Stimulated activated naive CD8-positive, alpha-beta T cell treated with anti-CD3 and anti-CD28 coated beads, Interleukin-15, Interleukin-2, amounts not matched to agents 100 ng/mL and 50 ng/mL, for 24 hours (primary cell): ENCODE data around the gene ELFN2.

Source experiments
- H3K27ac Mint-ChIP-seq: one replicate; pipeline ENCODE4 v1.8.0; 2021; ENCODE audit warnings: mild to moderate bottlenecking, mixed read lengths
- H3K27me3 Mint-ChIP-seq: one replicate; pipeline ENCODE4 v1.8.0; 2021; ENCODE audit warnings: mixed read lengths
- H3K36me3 Mint-ChIP-seq: one replicate; pipeline ENCODE4 v1.8.0; 2021; ENCODE audit warnings: low read depth, mixed read lengths
- H3K4me1 Mint-ChIP-seq: one replicate; pipeline ENCODE4 v1.8.0; 2021; ENCODE audit warnings: low read depth, mixed read lengths
- H3K4me3 Mint-ChIP-seq: one replicate; pipeline ENCODE4 v1.8.0; 2021; ENCODE audit warnings: mild to moderate bottlenecking, mixed read lengths
- H3K9me3 Mint-ChIP-seq: one replicate; pipeline ENCODE4 v1.8.0; 2021; ENCODE audit warnings: mixed read lengths

ELFN2 gene

GRCh38 chr22:37357446-37358075 is 69.7 kb downstream of the ELFN2 start:
- Mint-ChIP-seq H3K27me3 (no peaks in the 10 kb centered on the region), H3K4me1 (no peaks in the 10 kb centered on the region), H3K27ac (no peak overlapping the region), H3K36me3 (no peaks in the 10 kb centered on the region), H3K9me3 (no peaks in the 10 kb centered on the region), H3K4me3 (no peak overlapping the region)

DNA sequence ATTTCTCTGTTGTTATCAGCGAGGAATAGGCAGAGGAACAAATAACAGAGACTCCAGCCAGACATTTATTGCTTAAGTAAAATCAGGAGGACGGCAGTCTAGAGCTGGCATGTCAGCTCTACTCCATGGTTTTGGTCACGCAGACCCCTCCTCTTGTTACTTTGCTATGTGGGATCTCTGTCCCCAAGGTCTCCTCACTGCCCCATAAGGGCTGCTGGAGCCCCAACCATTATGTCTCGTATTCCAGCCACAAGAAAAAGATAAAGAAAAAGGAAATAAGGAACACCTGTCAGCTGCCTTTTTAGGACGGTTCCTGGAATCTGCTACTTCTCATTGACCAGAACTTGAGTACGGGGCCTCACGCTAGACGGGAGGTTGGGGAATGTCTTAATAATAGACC is 70.4 kb downstream of the ELFN2 start:
- Mint-ChIP-seq H3K36me3 (no peaks in the 10 kb centered on the region), H3K4me1 (no peaks in the 10 kb centered on the region), H3K9me3 (no peaks in the 10 kb centered on the region), H3K27ac (no peak overlapping the region), H3K4me3 (no peak overlapping the region), H3K27me3 (no peaks in the 10 kb centered on the region)

GRCh38 chr22:37355174-37355573 is 72.1 kb downstream of the ELFN2 start:
- Mint-ChIP-seq H3K36me3 (no peaks in the 10 kb centered on the region), H3K4me1 (no peaks in the 10 kb centered on the region), H3K4me3 (no peak overlapping the region), H3K27me3 (no peaks in the 10 kb centered on the region), H3K27ac (no peak overlapping the region), H3K9me3 (no peaks in the 10 kb centered on the region)

DNA sequence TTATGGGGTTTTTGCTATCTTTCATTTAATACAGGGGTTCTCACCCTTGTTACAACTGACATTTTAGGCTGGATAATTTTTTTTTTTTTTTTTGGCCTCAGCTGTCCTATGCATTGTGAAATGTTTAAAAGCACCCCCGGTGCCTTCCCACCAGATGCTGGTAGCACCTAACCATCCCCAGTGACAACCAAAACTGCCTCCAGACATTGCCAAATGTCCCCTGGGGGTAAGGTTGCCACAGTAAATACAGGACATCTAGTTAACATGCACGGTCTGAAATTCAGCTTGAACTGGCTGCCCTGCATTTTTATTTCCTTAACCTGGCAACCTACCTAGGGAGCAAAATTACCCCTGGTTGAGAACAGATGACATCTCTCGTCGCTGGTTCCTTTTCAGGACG is 72.6 kb downstream of the ELFN2 start:
- no peaks in the 10 kb centered on the region for H3K4me1 Mint-ChIP-seq
- no peaks in the 10 kb centered on the region for H3K9me3 Mint-ChIP-seq
- H3K27ac Mint-ChIP-seq = no peak overlapping the region
- H3K4me3 Mint-ChIP-seq = no peak overlapping the region
- no peaks in the 10 kb centered on the region for H3K27me3 Mint-ChIP-seq
- no peaks in the 10 kb centered on the region for H3K36me3 Mint-ChIP-seq

- Mint-ChIP-seq H3K4me1 (no peaks in the 10 kb centered on the region), H3K27ac (no peak overlapping the region), H3K9me3 (no peaks in the 10 kb centered on the region), H3K36me3 (no peaks in the 10 kb centered on the region), H3K27me3 (no peaks in the 10 kb centered on the region), H3K4me3 (no peak overlapping the region)
Observed at GRCh38 chr22:37354261-37354660, 73.0 kb downstream of the ELFN2 start.

- Mint-ChIP-seq H3K9me3 (no peaks in the 10 kb centered on the region), H3K4me1 (no peaks in the 10 kb centered on the region), H3K4me3 (no peak overlapping the region), H3K27ac (no peak overlapping the region), H3K36me3 (no peaks in the 10 kb centered on the region), H3K27me3 (no peaks in the 10 kb centered on the region)
Observed at GRCh38 chr22:37353839-37354238, 73.4 kb downstream of the ELFN2 start.

DNA sequence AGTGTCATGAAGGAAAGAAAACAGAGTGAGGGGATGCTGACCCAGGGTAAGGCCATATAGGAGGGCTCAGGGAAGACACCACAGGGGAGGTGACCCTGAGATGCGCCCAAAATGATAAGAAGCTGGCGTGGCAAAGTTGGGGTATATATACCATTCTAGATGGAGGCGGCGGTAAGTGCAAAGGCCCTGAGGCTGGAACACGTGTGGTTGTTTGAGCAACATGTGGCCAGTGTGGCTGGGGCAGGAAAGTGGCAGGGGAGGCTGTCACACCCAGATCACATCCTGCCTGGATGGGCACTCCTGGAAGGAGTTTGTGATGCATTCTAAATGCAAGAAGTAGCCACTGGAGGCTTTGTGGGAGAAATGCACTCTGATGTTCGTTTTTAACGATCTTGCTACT is 74.8 kb downstream of the ELFN2 start:
- Mint-ChIP-seq H3K4me1 (no peaks in the 10 kb centered on the region), H3K36me3 (no peaks in the 10 kb centered on the region), H3K27ac (no peak overlapping the region), H3K4me3 (no peak overlapping the region), H3K27me3 (no peaks in the 10 kb centered on the region), H3K9me3 (no peaks in the 10 kb centered on the region)

- H3K4me3 Mint-ChIP-seq = no peak overlapping the region
- H3K36me3 Mint-ChIP-seq = no peaks in the 10 kb centered on the region
- no peaks in the 10 kb centered on the region for H3K4me1 Mint-ChIP-seq
- H3K27me3 Mint-ChIP-seq = no peaks in the 10 kb centered on the region
- no peak overlapping the region for H3K27ac Mint-ChIP-seq
- H3K9me3 Mint-ChIP-seq = no peaks in the 10 kb centered on the region
Observed at GRCh38 chr22:37351232-37351631, 76.0 kb downstream of the ELFN2 start.

DNA sequence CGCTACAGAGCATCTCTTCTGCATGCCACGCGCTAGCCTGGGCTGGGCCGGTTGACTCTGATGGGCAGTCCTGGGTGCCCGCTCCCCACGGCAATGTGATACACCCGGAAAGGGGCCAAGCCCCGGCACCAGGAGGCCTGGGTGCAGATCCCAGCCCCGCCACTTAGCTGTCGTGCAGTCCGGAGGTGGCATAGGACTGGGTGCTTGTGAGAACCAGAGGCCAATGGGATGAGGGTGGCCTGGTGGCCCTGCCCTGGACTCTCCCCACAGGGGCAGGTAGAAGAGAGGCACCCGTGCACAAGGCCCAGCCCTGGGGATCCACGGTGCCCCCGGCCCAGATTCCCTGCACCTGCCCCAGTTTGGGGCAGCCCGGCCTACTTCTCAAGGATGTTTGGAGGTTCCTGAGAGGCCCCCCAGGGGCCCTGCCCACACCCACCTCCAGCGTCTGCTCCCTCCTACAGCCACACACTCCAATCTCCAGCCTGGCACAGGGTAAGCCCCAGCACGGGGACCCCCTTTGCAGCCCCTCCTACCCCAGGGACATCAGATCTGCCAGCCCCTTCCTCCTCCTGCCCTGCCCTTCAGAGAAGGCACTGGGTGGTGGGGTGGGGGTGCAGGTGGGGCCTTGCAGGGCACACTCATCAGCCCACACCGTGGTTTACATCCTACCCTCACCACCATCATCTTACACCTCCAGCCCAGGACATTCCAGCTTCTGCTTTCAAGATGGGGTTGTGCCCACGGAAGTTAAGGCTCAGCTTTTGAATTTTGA is 78.0 kb downstream of the ELFN2 start:
- no peak overlapping the region for H3K4me3 Mint-ChIP-seq
- H3K27me3 Mint-ChIP-seq = no peaks in the 10 kb centered on the region
- no peaks in the 10 kb centered on the region for H3K36me3 Mint-ChIP-seq
- no peaks in the 10 kb centered on the region for H3K4me1 Mint-ChIP-seq
- no peak overlapping the region for H3K27ac Mint-ChIP-seq
- H3K9me3 Mint-ChIP-seq = no peaks in the 10 kb centered on the region

DNA sequence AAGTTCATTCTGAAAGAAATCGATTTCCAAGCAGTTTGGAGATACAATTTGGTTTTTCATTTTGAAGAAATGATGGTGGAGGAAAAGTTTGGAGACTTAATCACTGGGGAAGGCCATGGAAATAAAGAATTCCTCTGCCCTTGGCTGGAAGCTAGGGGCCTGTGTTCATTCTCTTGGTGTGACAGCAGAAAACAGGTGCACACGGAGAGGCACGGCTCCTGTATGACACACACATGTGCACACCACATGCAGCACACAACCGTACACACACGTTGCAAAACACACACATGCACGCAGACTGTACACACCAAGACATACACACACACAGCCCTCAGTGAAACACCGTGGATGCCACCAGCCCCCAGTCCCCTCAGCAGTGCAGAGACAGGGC is 80.8 kb downstream of the ELFN2 start:
- Mint-ChIP-seq H3K36me3 (no peaks in the 10 kb centered on the region), H3K27me3 (no peaks in the 10 kb centered on the region), H3K27ac (no peak overlapping the region), H3K4me3 (no peak overlapping the region), H3K4me1 (no peaks in the 10 kb centered on the region), H3K9me3 (no peaks in the 10 kb centered on the region)

GRCh38 chr22:37345863-37346504 is 81.3 kb downstream of the ELFN2 start:
- no peaks in the 10 kb centered on the region for H3K9me3 Mint-ChIP-seq
- H3K4me3 Mint-ChIP-seq = no peak overlapping the region
- no peaks in the 10 kb centered on the region for H3K36me3 Mint-ChIP-seq
- no peak overlapping the region for H3K27ac Mint-ChIP-seq
- H3K4me1 Mint-ChIP-seq = no peaks in the 10 kb centered on the region
- H3K27me3 Mint-ChIP-seq = no peaks in the 10 kb centered on the region

DNA sequence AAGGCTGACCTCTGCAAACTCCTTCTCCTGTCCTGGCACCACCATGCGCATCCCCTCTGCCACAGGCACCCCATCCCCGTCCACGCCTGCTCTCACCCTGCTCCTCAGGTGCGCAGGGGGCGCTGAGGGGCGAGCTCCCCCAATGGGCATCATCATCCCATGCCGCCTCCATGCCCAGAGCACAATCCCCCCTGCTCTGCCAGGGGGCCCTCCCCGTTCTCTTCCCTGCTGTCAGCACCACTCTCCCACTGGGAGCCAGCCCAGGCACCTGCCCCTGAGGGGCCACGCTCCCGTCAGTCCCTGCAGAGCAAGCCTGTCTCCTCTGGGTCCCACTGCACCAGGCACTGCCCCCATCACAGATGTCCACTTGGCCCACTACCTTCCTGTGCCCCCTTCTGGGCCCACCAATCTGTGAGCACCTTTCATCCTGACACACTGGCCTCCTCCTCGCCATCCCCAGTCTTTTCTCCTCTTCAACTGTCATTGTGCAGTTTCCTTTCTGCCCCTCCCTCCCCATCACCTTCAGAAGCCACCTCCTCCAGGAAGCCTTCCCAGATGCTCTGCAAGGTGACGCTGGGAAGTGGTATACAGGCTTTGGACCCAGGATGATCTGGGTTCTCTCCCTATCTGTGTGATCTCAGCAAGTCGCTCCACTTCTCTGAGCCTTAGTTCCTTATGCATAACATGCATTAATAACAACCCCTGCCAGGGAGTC is 82.4 kb downstream of the ELFN2 start:
- H3K27me3 Mint-ChIP-seq = no peaks in the 10 kb centered on the region
- no peak overlapping the region for H3K4me3 Mint-ChIP-seq
- no peaks in the 10 kb centered on the region for H3K36me3 Mint-ChIP-seq
- no peaks in the 10 kb centered on the region for H3K4me1 Mint-ChIP-seq
- no peak overlapping the region for H3K27ac Mint-ChIP-seq
- no peaks in the 10 kb centered on the region for H3K9me3 Mint-ChIP-seq

DNA sequence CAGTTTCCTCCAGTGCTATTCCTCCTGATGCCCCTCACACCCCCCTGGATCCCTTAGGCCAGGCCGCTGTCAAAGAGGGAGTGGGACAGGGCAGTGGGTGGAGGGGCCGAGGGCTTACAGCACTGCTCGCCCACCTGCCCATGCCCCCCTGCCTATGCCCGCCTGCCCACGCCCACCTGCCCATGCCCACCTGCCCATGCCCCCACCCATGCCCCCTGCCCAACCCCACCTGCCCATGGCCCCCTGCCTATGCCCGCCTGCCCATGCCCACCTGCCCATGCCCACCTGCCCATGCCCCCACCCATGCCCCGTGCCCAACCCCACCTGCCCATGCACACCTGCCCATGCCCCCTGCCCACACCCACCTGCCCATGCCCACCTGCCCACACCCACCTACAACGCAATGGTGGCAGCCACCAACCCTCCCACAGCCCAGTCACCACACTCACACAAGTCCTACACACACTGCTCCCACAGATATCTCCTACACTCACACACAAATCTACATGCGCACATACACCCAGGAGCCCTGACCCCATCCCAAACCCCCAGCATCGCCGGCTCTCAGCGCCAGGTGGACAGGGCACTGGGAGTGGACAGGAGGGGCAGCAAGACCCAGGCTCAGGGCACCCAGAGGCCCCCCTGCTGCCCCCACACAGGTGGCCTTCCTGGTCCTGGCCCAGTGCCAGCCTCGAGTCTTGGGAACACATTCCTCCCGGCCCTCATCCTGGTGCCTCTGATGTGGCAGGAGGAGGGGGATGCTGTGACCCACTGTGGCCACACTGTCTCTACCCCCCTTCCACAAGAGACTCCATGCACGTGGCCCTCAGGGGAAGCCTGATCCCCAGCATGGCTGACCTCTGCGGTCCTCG is 83.2 kb downstream of the ELFN2 start:
- no peak overlapping the region for H3K4me3 Mint-ChIP-seq
- H3K27me3 Mint-ChIP-seq = no peaks in the 10 kb centered on the region
- H3K27ac Mint-ChIP-seq = no peak overlapping the region
- no peaks in the 10 kb centered on the region for H3K36me3 Mint-ChIP-seq
- H3K4me1 Mint-ChIP-seq = no peaks in the 10 kb centered on the region
- no peaks in the 10 kb centered on the region for H3K9me3 Mint-ChIP-seq

GRCh38 chr22:37343348-37343747 is 83.9 kb downstream of the ELFN2 start:
- no peaks in the 10 kb centered on the region for H3K27me3 Mint-ChIP-seq
- H3K27ac Mint-ChIP-seq = no peak overlapping the region
- no peak overlapping the region for H3K4me3 Mint-ChIP-seq

More at GRCh38 chr22:37343348-37343747, 83.9 kb downstream of the ELFN2 start:
- no peaks in the 10 kb centered on the region for H3K36me3 Mint-ChIP-seq
- H3K4me1 Mint-ChIP-seq = no peaks in the 10 kb centered on the region
- no peaks in the 10 kb centered on the region for H3K9me3 Mint-ChIP-seq
